Smooth muscle cell (in vitro differentiated cells): ENCODE data around the gene ZNF141. TPM values are rescaled to one million over a fixed set of nuclear protein-coding genes. Genes with fewer than 3 reads are reported as not detected.

Experiments used
- DNase-seq: peaks from one replicate; lab custom pipeline; 2025; ENCODE audit not compliant: unreplicated experiment; lab: John Stamatoyannopoulos, UW
- H2AFZ ChIP-seq: fragments of 200-600 bp; sonication (generic); 2 replicates; pipeline ENCODE4 v1.6.0; 2016; ENCODE audit warnings: antibody characterized with exemption, low read depth, mild to moderate bottlenecking
- H3F3A ChIP-seq: fragments of 200-600 bp; sonication (generic); 2 replicates; pipeline ENCODE4 v1.6.0; 2017; ENCODE audit warnings: antibody characterized with exemption, low read depth
- H3K27ac ChIP-seq: fragments of 200-600 bp; sonication (generic); 2 replicates; pipeline ENCODE4 v1.5.1; 2016; ENCODE audit warnings: low read depth, mild to moderate bottlenecking
- H3K27me3 ChIP-seq: fragments of 200-600 bp; sonication (generic); 2 replicates; pipeline ENCODE4 v1.6.1; 2016; ENCODE audit warnings: low read depth, mild to moderate bottlenecking
- H3K36me3 ChIP-seq: fragments of 200-600 bp; sonication (generic); 2 replicates; pipeline ENCODE4 v1.5.1; 2016; ENCODE audit warnings: low read depth
- H3K4me1 ChIP-seq: fragments of 200-600 bp; sonication (generic); 2 replicates; pipeline ENCODE4 v1.5.1; 2016; ENCODE audit warnings: low read depth
- H3K4me2 ChIP-seq: fragments of 200-600 bp; sonication (generic); 2 replicates; pipeline ENCODE4 v1.6.0; 2016; ENCODE audit warnings: mild to moderate bottlenecking
- H3K4me3 ChIP-seq: fragments of 200-600 bp; sonication (generic); 2 replicates; pipeline ENCODE4 v1.5.1; 2016; ENCODE audit warnings: mild to moderate bottlenecking
- H3K79me2 ChIP-seq: fragments of 200-600 bp; sonication (generic); 2 replicates; pipeline ENCODE4 v1.6.0; 2016; ENCODE audit warnings: low read depth, mild to moderate bottlenecking
- H3K9ac ChIP-seq: fragments of 200-600 bp; sonication (generic); 2 replicates; pipeline ENCODE4 v1.6.0; 2016; ENCODE audit warnings: low read depth
- H3K9me3 ChIP-seq: fragments of 200-600 bp; sonication (generic); replicated peaks from 2 replicates; pipeline ENCODE4 v1.5.1; 2016; ENCODE audit warnings: low read depth
- H4K20me1 ChIP-seq: fragments of 200-600 bp; sonication (generic); 2 replicates; pipeline ENCODE4 v1.6.0; 2016; ENCODE audit warnings: low read depth
- WGBS: methylation state at CpG from one replicate; pipeline ENCODE4 v1.1.7; 2016; ENCODE audit warnings: low lambda C conversion rate; 5-methylcytosine and 5-hydroxymethylcytosine counted together
- polyA plus RNA-seq: library from polyadenylated mRNA; unstranded; fragments of >200 nt; fragmentation: Nextera tagmentation; extraction: Ambion mirVana; gene quantifications from 2 replicates; pipeline ENCODE4 v1.2.1, GENCODE V29; 2016
- total RNA-seq: library from RNA; depleted of rRNA; stranded (reverse); fragments of >200 nt; gene quantifications from 2 replicates; pipeline ENCODE4 v1.2.3, GENCODE V29; 2014
- TF ChIP-seq, protein P1 (sequence below): fragments of 200-600 bp; sonication (generic); IDR thresholded peaks from 2 replicates; pipeline ENCODE4 v1.5.1; 2017; ENCODE audit warnings: borderline replicate concordance, mild to moderate bottlenecking, antibody characterized with exemption; ENCODE audit not compliant: insufficient read depth, poor library complexity, severe bottlenecking

The ZNF141 gene
- total and polyA plus RNA-seq, 2 experiments from 2014 or later, result 1.1 to 11.0 TPM

DNA sequence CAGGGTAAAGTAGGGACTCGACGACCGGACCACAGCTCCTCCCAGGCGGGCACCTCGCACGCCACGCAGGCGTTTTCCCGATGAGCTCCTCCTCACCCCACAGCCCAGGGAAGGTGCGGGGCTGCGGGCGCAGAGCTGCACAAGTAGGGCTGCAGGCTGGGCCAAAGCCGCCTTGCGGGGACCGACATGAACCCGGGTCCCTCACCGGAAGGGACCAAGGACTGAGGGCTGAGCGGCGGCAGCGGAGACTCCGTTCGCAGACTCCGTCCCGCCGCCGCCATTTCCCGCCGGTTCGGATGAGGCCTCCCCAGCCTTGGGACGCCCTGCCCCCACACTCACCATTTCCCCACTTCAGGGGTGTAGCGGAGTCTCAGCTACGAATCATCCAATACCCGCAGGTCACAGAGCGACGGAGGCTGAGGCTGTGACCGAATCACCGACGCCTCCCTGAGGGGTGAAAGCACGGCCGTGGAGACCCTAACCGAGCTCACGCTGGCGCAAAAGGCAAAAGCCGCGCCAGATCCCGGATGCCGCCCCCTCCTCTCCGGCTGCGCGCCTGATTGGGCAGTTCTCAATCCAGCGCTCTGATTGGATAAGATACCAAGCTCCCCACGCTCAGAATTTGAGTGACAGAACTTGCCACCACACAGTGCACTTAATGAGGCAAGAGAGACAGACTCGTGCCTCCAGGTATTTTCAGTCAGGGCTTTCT, 32.5 kb upstream of the ZNF141 start, which contains the start of gene ZNF732:
Gene ZNF732, minus strand, starts transcription at position 506 of the 712 bp plus-strand sequence. Its CDS starts 164 bp downstream, at position 342.
- no peaks in the 10 kb centered on the region for H3F3A ChIP-seq
- H3K9me3 ChIP-seq, result peaks cover 7% of the 10 kb centered on the region
- no peak within 1 kb of the TSS for H3K27ac ChIP-seq
- H2AFZ ChIP-seq, result no peak within 1 kb of the TSS
- no peaks in the 10 kb centered on the region for H3K4me1 ChIP-seq
- no peak within 1 kb of the TSS for H3K4me2 ChIP-seq
- no peaks in the 10 kb centered on the region for H3K36me3 ChIP-seq
- no peaks in the 10 kb centered on the region for H4K20me1 ChIP-seq
- no peak for DNase-seq
- H3K79me2 ChIP-seq, result no peaks in the 10 kb centered on the region
- 96% methylated on average over 53 of the region's 53 CpGs for WGBS
- H3K9ac ChIP-seq, result no peak within 1 kb of the TSS
- TF ChIP-seq, protein P1, sequence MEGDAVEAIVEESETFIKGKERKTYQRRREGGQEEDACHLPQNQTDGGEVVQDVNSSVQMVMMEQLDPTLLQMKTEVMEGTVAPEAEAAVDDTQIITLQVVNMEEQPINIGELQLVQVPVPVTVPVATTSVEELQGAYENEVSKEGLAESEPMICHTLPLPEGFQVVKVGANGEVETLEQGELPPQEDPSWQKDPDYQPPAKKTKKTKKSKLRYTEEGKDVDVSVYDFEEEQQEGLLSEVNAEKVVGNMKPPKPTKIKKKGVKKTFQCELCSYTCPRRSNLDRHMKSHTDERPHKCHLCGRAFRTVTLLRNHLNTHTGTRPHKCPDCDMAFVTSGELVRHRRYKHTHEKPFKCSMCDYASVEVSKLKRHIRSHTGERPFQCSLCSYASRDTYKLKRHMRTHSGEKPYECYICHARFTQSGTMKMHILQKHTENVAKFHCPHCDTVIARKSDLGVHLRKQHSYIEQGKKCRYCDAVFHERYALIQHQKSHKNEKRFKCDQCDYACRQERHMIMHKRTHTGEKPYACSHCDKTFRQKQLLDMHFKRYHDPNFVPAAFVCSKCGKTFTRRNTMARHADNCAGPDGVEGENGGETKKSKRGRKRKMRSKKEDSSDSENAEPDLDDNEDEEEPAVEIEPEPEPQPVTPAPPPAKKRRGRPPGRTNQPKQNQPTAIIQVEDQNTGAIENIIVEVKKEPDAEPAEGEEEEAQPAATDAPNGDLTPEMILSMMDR, result no peak
- no peaks in the 10 kb centered on the region for H3K27me3 ChIP-seq
- H3K4me3 ChIP-seq, result no peak within 1 kb of the TSS

DNA sequence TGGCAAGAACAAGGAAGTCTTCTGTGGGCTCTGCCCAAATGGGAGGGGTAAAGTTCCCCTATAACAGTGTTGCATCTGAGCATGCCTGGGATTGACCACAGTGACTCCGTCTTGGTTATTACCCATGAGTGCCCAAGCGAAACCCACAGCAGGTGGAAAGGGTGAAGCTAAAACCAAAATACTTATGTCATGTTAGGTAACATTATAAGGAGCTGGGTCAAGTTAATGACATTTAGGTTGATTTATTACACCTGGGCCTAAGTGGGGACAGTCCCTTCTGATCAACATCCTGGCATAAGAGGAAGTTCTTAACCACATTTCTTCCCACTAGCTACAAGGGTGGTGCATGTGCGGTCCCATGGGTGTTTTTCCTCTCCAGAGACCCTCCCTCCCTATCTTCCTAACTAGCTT, 31.1 kb upstream of the ZNF141 start:
- H3K4me1 ChIP-seq, result no peaks in the 10 kb centered on the region
- peaks cover 7% of the 10 kb centered on the region for H3K9me3 ChIP-seq
- H3K27me3 ChIP-seq, result no peaks in the 10 kb centered on the region
- 76% methylated on average over 3 of the region's 3 CpGs for WGBS
- no peak overlapping the region for H3K27ac ChIP-seq
- H3K36me3 ChIP-seq, result no peaks in the 10 kb centered on the region
- no peaks in the 10 kb centered on the region for H3K79me2 ChIP-seq
- H2AFZ ChIP-seq, result no peak overlapping the region
- H3K9ac ChIP-seq, result no peak overlapping the region
- H4K20me1 ChIP-seq, result no peaks in the 10 kb centered on the region
- no peaks in the 10 kb centered on the region for H3F3A ChIP-seq
- no peak overlapping the region for H3K4me2 ChIP-seq
- DNase-seq, result no peak
- TF ChIP-seq, protein P1, result no peak
- H3K4me3 ChIP-seq, result no peak overlapping the region

DNA sequence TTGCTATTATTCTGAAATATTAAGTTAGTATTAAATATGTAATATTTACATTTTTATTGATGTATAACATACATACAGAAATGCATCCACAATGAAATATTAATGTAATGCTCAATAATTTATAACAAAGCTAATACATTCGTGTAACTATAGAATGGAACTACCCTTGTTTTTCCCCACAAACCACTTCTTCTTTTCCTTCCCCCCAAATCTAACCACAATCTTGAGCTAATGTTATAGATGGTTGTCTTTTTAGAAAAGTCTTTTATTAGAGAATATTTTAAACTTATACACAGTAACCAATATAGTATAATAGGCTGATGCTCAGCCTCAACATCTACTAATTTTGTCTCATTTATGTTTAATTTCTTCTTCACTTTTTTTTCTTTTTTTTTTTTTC, 27.8 kb upstream of the ZNF141 start:
- Histone ChIP-seq H3K4me2 (no peak overlapping the region), H3K9me3 (peaks cover 11% of the 10 kb centered on the region), H3K79me2 (no peaks in the 10 kb centered on the region), H3K27ac (no peak overlapping the region), H3K9ac (no peak overlapping the region), H3K27me3 (no peaks in the 10 kb centered on the region), H3K4me1 (no peaks in the 10 kb centered on the region), H3F3A (no peaks in the 10 kb centered on the region), H3K4me3 (no peak overlapping the region), H4K20me1 (no peaks in the 10 kb centered on the region), H3K36me3 (no peaks in the 10 kb centered on the region), H2AFZ (no peak overlapping the region)
- DNase-seq, result no peak
- 76% methylated on average over 1 of the region's 1 CpG for WGBS
- TF ChIP-seq, protein P1, result no peak
